GM12891 (cell line): ENCODE results near the gene ANAPC2.
"Not testable (repeated sequence)": the region's sequence is repeated elsewhere in the genome, so short reads cannot be mapped to it uniquely, and the experiment has no call there.

Experiments used
- DNase-seq: peaks from one replicate; pipeline ENCODE4 v3.0.0; 2011; ENCODE audit warnings: low spot score; ENCODE audit not compliant: insufficient read length
- FAIRE-seq: peaks from 2 replicates; lab custom pipeline; 2011; peaks lifted over from hg19 to GRCh38; lab: Jason Lieb, UNC
- PAX5 ChIP-seq: IDR thresholded peaks from 2 replicates; pipeline ENCODE4 v1.6.1; 2011; ENCODE audit warnings: low read length, moderate library complexity, mild to moderate bottlenecking; ENCODE audit not compliant: insufficient read depth, severe bottlenecking
- POLR2A ChIP-seq: IDR thresholded peaks from 2 replicates; pipeline ENCODE4 v1.6.1; 2011; ENCODE audit warnings: low read depth, low read length, control low read depth
- POLR2AphosphoS5 ChIP-seq: IDR thresholded peaks from 2 replicates; pipeline ENCODE4 v1.6.1; 2011; ENCODE audit warnings: low read depth, low read length, control low read depth
- POU2F2 ChIP-seq: IDR thresholded peaks from 2 replicates; pipeline ENCODE4 v1.6.1; 2011; ENCODE audit warnings: low read depth, mild to moderate bottlenecking, control low read depth, low read length, moderate library complexity
- SPI1 ChIP-seq: IDR thresholded peaks from 2 replicates; pipeline ENCODE4 v1.6.1; 2011; ENCODE audit warnings: low read depth, low read length, control low read depth
- TAF1 ChIP-seq: IDR thresholded peaks from 2 replicates; pipeline ENCODE4 v1.6.1; 2011; ENCODE audit warnings: low read depth, low read length, control low read depth

ANAPC2 gene

DNA sequence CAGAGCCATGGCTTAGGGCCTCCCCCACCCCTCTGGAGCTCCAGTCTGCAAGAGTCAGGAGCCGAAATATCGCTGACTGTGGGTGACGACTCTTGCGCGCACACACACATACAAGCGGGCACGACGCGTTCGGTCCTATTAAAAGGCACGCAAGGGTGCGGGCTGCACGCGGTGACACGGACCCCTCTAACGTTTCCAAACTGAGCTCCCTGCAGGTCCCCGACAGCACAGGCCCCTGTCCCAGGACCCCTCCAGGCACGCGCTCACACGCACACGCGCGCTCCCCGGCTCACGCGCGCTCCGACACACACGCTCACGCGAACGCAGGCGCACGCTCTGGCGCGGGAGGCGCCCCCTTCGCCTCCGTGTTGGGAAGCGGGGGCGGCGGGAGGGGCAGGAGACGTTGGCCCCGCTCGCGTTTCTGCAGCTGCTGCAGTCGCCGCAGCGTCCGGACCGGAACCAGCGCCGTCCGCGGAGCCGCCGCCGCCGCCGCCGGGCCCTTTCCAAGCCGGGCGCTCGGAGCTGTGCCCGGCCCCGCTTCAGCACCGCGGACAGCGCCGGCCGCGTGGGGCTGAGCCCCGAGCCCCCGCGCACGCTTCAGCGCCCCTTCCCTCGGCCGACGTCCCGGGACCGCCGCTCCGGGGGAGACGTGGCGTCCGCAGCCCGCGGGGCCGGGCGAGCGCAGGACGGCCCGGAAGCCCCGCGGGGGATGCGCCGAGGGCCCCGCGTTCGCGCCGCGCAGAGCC lies 49.5 kb downstream of the ANAPC2 start, which contains the start of gene GRIN1:
Gene GRIN1, plus strand, starts transcription at position 433 of the 746 bp plus-strand sequence. CDS start 333 bp downstream, outside the sequence.
- no peak for TF ChIP-seq PAX5
- no peak for TF ChIP-seq TAF1
- TF ChIP-seq SPI1, result no peak
- TF ChIP-seq POLR2AphosphoS5, result no peak
- TF ChIP-seq POLR2A, result no peak
- TF ChIP-seq POU2F2, result no peak
- no peak for FAIRE-seq
- no peak for DNase-seq

DNA sequence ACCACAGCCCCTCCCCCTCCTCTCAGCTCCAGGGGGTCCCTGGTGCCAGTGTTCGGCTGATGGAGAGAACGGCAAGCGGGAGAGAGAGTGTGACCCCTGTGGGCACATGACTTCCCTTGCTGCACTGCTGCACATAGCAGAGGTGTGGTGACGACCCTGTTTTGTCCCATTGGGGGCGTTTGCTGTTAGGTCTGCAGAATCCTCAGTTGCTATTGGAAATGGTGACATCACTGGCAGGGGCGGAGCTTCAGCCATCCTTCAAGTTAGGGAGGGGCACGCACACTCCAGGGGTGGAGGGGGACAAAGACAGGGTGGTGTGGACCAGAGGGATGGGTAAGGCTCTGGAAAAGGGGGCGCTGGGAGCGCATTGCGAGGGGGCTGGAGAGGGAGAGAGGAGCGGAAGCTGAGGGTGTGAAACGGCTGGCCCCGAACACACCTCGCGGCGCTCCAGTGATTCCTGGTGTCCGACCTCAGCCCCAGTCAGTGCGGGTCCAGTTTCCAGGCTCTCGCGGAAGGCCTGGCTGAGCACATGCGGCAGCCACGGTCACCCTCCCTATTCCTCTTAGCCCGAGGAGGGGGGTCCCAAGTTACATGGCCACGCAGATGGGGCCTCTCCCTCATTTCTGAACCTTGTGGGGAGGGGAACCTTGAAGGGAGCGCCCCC lies 50.2 kb downstream of the ANAPC2 start:
- DNase-seq, result no peak
- no peak for FAIRE-seq

DNA sequence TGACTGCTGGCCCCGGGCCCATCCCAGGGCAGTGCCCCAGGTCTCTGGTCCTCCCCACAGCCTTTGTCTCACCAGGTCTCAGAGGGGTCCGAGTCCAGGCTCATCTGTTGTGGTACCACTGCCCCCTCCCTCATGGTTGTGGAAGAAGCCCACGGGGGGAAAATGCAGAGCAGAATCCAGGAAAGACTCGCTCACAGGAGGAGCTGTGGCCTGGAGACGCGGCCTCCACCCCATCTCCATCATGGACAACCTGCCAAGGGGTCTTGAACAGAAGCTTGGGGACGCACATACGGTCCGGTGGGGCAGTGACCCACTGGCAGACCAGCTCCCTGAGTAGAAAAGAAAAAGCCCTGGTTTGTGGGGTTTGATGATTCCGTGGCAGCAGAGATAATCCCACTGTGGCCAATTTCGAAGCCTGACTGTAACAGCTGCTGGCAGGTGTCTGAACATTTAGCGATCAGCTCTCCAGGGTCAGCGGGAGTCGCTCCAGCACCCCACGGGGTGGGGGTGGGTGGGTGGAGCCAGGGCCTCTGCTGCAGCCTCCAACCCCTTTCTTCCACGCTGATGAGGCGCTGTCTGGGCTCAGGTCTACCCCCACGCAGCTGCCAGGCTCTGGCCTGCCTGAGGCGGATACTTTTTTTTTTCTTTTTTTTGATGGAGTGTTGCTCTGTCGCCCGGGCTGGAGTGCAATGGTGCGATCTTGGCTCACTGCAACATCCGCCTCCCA lies 51.3 kb downstream of the ANAPC2 start:
- no peak for DNase-seq
- TF ChIP-seq PAX5, result no peak
- TF ChIP-seq POU2F2, result no peak
- no peak for TF ChIP-seq POLR2A
- no peak for TF ChIP-seq TAF1
- FAIRE-seq, result no peak

More for the DNA sequence above, 50.2 kb downstream of the ANAPC2 start:
- no peak for TF ChIP-seq TAF1
- TF ChIP-seq POU2F2, result no peak
- TF ChIP-seq POLR2AphosphoS5, result no peak
- TF ChIP-seq PAX5, result no peak
- no peak for TF ChIP-seq SPI1
- no peak for TF ChIP-seq POLR2A

DNA sequence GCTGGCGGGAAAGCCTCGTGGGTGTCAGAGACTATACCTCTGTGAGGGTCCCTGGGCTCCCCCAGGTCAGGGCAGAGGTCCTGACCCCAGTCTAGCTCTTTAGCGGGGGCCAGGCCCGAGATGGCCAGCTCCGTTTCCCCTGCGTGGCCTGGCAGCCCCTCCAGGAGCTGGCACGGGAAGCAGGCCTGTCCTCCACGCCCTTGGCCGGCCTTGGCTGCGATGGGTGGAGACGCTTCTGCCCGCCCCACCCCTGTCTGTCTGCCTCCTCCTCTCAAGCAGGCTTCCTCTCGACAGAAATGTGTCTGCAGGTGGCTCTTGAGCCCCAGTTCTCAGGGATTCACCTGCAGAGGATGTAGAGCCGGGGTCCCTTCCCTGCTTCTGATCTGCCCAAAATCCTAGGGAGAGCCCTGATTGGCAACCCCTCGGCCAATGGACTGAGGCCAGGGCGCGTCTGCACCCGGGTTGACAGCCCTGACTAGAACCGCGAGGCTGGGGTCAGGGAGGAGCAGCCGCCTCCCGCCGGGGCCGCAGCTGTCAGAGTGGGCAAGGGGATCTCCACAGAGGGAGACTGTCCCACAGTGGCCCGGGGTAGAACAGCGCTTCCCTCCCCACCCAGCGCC lies 52.0 kb downstream of the ANAPC2 start:
- DNase-seq, result no peak
- FAIRE-seq, result no peak
- TF ChIP-seq PAX5 (no peak), TAF1 (no peak), SPI1 (no peak), POU2F2 (no peak), POLR2AphosphoS5 (no peak), POLR2A (no peak)

DNA sequence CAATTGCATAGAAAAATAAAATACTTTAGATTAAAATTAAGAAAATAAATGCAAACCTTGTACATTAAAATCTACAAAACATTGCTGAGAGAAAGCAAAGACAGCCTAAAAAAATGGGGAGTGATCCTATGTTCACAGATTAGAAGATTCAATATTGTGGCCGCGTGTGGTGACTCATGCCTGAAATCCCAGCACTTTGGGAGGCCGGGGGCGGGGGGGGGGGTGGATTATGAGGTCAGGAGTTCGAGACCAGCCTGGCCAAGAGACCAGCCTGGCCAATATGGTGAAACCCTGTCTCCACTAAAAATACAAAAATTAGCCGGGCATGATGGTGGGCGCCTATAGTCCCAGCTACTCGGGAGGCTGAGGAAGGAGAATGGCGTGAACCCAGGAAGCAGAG lies 53.2 kb downstream of the ANAPC2 start:
- DNase-seq, FAIRE-seq: not testable (repeated sequence)

DNA sequence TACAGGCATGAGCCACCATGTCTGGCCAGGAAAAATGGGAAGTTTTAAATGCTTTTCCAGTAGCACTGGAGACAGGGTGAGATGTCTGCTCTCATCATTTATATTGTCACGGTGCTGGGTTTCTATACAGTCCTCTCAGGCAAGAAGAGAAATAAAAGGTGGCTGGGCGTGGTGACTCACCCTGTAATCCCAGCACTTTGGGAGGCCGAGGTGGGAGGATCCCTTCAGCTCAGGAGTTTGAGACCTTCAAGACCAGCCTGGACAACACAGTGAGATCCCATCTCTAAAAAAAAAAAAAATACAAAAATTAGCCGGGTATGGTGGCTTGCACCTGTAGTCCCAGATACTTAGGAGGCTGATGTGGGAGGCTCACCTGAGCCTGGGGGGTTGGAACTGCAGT lies 54.2 kb downstream of the ANAPC2 start:
- no peak for TF ChIP-seq POU2F2
- TF ChIP-seq POLR2AphosphoS5, result no peak
- no peak for TF ChIP-seq POLR2A
- FAIRE-seq (no peak), DNase-seq (no peak)

DNA sequence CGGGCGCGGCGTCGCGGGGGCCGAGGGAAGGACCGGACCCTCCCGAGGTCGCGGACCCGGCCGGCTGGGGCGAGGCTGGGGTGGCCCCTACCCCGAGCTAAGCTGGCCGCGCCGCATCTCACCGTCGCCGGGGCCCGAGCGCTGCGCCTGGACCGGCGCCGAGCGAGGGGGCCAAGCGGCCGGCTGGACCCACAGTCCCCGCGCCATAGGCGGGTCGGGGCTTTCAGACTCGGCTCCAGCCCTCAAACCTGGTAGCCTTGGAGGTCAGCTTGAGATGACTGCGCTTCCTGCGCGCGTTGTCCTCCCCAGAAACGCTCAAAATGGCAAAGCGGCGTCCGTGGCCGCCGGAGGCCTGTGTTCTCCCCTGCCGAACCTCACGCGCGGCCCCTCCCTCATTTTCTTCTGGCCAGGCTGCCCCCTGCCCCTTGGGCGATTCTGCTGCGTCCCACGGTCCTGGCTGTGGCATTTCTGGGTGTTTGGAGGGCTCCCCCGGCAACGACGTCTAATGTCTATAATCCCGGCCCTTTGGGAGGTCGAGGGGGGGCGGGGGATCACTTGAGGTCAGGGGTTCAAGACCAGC lies 58.1 kb downstream of the ANAPC2 start:
- FAIRE-seq (peak; percentile 41), DNase-seq (no peak)
- TF ChIP-seq POU2F2 (no peak), POLR2A (no peak), SPI1 (no peak), TAF1 (no peak), POLR2AphosphoS5 (no peak), PAX5 (no peak)

DNA sequence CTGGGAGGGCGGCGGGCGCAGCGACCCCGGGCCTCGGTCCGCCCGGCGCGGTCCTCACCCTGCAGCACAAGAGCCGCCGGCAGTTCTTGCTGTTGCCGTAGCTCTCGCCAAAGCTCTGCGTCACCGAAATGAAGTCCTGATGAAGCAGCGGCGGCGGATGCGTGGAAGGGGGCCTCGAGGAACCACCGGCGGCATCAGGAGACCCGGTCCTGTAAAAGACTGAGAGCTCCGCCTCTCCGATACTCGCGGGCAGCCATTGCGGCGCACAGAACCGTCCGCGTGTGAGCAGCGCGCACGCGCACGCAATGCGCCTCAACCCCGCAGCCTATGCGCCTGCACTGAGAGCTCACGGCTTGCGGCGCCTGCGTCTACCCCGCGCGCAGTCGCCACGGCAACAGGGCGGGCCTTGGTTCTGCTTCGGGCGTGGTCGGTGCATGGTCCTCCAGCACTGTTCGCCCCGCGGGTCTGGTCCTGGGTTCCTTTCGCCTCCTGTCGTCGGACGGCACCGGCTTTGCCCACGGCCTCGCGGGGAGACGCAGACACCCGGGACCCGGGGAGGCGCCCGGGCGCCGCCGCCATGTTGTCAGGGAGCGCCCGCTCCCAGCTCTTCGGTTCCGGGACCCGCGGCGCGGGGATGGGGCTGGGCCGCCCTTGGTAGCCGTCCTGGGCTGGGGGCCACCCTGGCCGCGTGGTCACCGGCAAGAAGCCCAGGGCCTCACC lies 58.7 kb downstream of the ANAPC2 start:
- peak; percentile 100 for FAIRE-seq
- peak; percentile 94 for DNase-seq

DNA sequence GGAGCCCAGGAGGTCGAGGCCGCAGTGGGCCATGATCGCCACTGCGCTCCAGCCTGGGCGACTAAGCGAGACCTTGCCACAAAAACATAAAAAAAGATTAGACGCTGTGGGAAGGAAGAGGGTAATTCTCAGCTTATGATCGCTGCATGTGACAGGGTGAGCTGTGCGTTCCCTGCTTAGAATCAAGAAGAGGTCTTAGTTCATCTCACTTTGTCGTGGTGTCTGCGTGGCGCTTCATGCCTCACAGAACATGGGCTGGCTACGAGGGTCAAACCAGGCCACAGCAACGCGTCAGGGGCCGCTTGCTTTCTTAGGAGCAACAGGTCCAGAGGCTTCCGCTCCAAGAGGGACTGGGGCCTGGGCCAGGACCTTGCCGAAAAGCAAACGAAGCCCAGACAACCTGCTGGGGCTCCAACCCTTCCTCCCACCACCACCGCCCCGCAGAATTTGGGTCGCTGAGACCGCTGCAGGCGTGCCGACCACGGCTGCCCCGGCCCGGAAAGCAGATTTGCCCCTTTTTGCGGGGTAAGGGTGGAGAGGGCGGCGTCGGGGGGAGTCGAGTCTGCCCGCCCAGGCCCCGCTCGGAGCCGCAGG lies 59.4 kb downstream of the ANAPC2 start:
- DNase-seq, result no peak
- FAIRE-seq, result peak; percentile 52
- TF ChIP-seq TAF1, result no peak
- no peak for TF ChIP-seq POLR2A
- TF ChIP-seq PAX5, result no peak
- no peak for TF ChIP-seq POLR2AphosphoS5
- TF ChIP-seq POU2F2, result no peak
- no peak for TF ChIP-seq SPI1

More for the DNA sequence above, 58.7 kb downstream of the ANAPC2 start:
- TF ChIP-seq POLR2AphosphoS5 (peak; percentile 52; the same call in 1 of the 2 replicates), TAF1 (peak; percentile 94), POLR2A (peak; percentile 65), POU2F2 (peak; percentile 9; the same call in 1 of the 2 replicates), SPI1 (no peak), PAX5 (no peak)
